ENCODE data around the gene TMEM178B. TPM values are rescaled to one million over a fixed set of nuclear protein-coding genes. Genes with fewer than 3 reads are reported as not detected.

TMEM178B gene
- total and polyA plus RNA-seq, 2 of the 4 experiments (the other 2 are of a cell fraction) = under 0.01 to 0.05 TPM

GRCh38 chr7:141244435-141244834 lies 170.6 kb downstream of the TMEM178B start:
- in situ Hi-C loops (cut with MboI; ENCODE audit: low sequenced_read_pairs) = no loop called here
- CTCF ChIA-PET = no interaction called here

More at GRCh38 chr7:141244435-141244834, 170.6 kb downstream of the TMEM178B start:
- Histone ChIP-seq H3K56ac (ENCODE audit: extremely low read depth, insufficient read depth, low read length) (no peak overlapping the region), H2BK20ac (ENCODE audit: low read depth, low read length) (no peak overlapping the region), H3K4me1 (ENCODE audit: control insufficient read depth, insufficient read depth, low read length) (no peaks in the 10 kb centered on the region), H2AFZ (replicated peaks; ENCODE audit: low read length, poor library complexity) (no peak overlapping the region), H4K91ac (ENCODE audit: insufficient read depth, low read depth, low read length) (no peak overlapping the region), H3K18ac (ENCODE audit: low read depth, low read length) (no peak overlapping the region), H3K9ac (ENCODE audit: low read depth, low read length) (no peak overlapping the region), H2BK120ac (ENCODE audit: low read depth, low read length) (no peak overlapping the region), H4K5ac (ENCODE audit: low read depth, low read length) (no peak overlapping the region), H2BK15ac (ENCODE audit: low read depth, low read length) (no peak overlapping the region), H3K79me1 (ENCODE audit: low read depth in 1 of 2, low read length in 2 of 2) (no peaks in the 10 kb centered on the region), H3K9me3 (ENCODE audit: control insufficient read depth, insufficient read depth, low read length) (no peaks in the 10 kb centered on the region; the same call in 1 of the 2 replicates), H3K27ac (ENCODE audit: insufficient read depth, low read length) (no peak overlapping the region), H4K8ac (ENCODE audit: low read depth in 2 of 2, low read length in 2 of 2) (no peak overlapping the region), H3K27me3 (ENCODE audit: control insufficient read depth, insufficient read depth, low read length) (no peaks in the 10 kb centered on the region), H2AK5ac (ENCODE audit: low read depth, low read length) (no peak overlapping the region), H3K4ac (ENCODE audit: low read depth, low read length) (no peak overlapping the region), H3K14ac (replicated peaks; ENCODE audit: low read depth, low read length) (no peak overlapping the region), H4K20me1 (ENCODE audit: insufficient read depth, low read length) (no peaks in the 10 kb centered on the region), H3K4me2 (ENCODE audit: low read depth, low read length) (no peak overlapping the region), H2BK5ac (ENCODE audit: low read depth, low read length, poor library complexity, severe bottlenecking) (no peak overlapping the region), H3K9me1 (ENCODE audit: insufficient read depth, low read length) (no peaks in the 10 kb centered on the region), H2AK9ac (replicated peaks; ENCODE audit: low read depth, low read length, poor library complexity) (no peak overlapping the region), H3K36me3 (ENCODE audit: control insufficient read depth, insufficient read depth, low read length) (no peaks in the 10 kb centered on the region), H3K23ac (ENCODE audit: low read depth, low read length) (no peak overlapping the region), H3K4me3 (ENCODE audit: insufficient read depth, low read depth, low read length) (no peak overlapping the region)
- BruUV-seq (replicated peaks) = no TSS peak
- DNase-seq = no peak
- POLR2A ChIA-PET (ENCODE audit: unreplicated experiment) = no interaction called here
- TF ChIP-seq MXI1 (IDR thresholded peaks at IDR 0.05; ENCODE audit: borderline replicate concordance, low read depth, low read length) = no peak
- TF ChIP-seq USF2 (IDR thresholded peaks at IDR 0.05; ENCODE audit: low read depth, low read length) = no peak
- no peak for TF ChIP-seq NFE2L2 (IDR thresholded peaks at IDR 0.05; ENCODE audit: low read depth, low read length)
- dilution Hi-C loops (cut with HindIII; ENCODE audit: low sequenced_read_pairs, unreplicated experiment) = no loop called here
- intact Hi-C loops (cut with micrococcal nuclease) = no loop called here
- ATAC-seq (ENCODE audit: low read depth) = no peak
- WGBS, 2 experiments (ENCODE audit: extremely low coverage in 2 of 2, insufficient read length in 1 of 2) = 30% methylated on average over 5 of the region's 6 CpGs; no CpG with 5 or more reads in 1 of the 2 experiments

Measured in IMR-90 (cell line).